ENCODE data around the gene LRFN3.

DNA sequence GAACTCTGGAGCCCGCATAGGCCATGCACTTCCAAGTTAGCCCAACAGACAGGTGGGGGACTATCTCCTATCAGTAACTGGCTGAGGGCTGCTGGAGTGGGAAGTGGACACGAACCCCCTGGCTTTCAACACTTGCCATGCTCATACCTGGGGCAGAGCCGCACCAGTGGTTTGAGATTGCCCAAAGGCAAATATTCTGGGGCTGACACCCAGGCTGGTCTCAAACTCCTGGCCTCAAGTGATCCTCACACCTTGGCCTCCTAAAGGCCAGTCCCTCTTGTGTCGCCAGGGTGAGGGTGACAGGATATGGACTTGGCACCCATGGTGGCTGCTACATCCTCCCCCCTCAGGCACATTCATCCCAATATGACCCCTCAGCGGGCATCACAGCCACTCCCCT lies 49.0 kb upstream of the LRFN3 start:
- TF ChIP-seq, protein P1, sequence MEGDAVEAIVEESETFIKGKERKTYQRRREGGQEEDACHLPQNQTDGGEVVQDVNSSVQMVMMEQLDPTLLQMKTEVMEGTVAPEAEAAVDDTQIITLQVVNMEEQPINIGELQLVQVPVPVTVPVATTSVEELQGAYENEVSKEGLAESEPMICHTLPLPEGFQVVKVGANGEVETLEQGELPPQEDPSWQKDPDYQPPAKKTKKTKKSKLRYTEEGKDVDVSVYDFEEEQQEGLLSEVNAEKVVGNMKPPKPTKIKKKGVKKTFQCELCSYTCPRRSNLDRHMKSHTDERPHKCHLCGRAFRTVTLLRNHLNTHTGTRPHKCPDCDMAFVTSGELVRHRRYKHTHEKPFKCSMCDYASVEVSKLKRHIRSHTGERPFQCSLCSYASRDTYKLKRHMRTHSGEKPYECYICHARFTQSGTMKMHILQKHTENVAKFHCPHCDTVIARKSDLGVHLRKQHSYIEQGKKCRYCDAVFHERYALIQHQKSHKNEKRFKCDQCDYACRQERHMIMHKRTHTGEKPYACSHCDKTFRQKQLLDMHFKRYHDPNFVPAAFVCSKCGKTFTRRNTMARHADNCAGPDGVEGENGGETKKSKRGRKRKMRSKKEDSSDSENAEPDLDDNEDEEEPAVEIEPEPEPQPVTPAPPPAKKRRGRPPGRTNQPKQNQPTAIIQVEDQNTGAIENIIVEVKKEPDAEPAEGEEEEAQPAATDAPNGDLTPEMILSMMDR (IDR thresholded peaks at IDR 0.05): no peak
- TF ChIP-seq EP300 (IDR thresholded peaks at IDR 0.05; ENCODE audit: low read depth): no peak
- no peak for TF ChIP-seq POLR2AphosphoS5 (IDR thresholded peaks at IDR 0.05)
- TF ChIP-seq POLR2A (IDR thresholded peaks at IDR 0.05): no peak

All from transverse colon (tissue), 4 donors.